GM12892 (cell line): ENCODE measurements around the gene POLD4.

ENCODE experiments used
- POLR2A ChIP-seq: IDR thresholded peaks from 2 replicates; pipeline ENCODE4 v1.6.1; 2011; ENCODE audit warnings: low read depth, low read length, control low read depth
- POLR2AphosphoS5 ChIP-seq: IDR thresholded peaks from 2 replicates; pipeline ENCODE4 v1.6.1; 2011; ENCODE audit warnings: low read depth, low read length, control low read depth
- TAF1 ChIP-seq: IDR thresholded peaks from 2 replicates; pipeline ENCODE4 v1.6.1; 2011; ENCODE audit warnings: low read depth, mild to moderate bottlenecking, control low read depth, low read length, borderline replicate concordance

GRCh38 chr11:67332081-67332691 lies 21.2 kb downstream of the POLD4 start:
- TF ChIP-seq POLR2A = no peak
- TF ChIP-seq POLR2AphosphoS5 = no peak
- TF ChIP-seq TAF1 = no peak
